Liver (tissue), 9 donors: ENCODE measurements around the gene PDLIM3. TPM values are rescaled to one million over a fixed set of nuclear protein-coding genes. Genes with fewer than 3 reads are reported as not detected.

ENCODE experiments used
- DNase-seq: peaks from one replicate; pipeline ENCODE4 v3.0.0-alpha.2; 2017; ENCODE audit warnings: low spot score
- H3K27ac ChIP-seq, 2 donors: one replicate each; pipeline ENCODE4 v1.7.0; 2013; ENCODE audit warnings: inconsistent platforms in 2 of 2, low read length in 2 of 2, control low read depth in 1 of 2, low read depth in 1 of 2, mild to moderate bottlenecking in 1 of 2
- H3K27me3 ChIP-seq, 4 donors: one replicate each; pipeline versions ENCODE4 v1.6.1 to v1.7.0; 2013; ENCODE audit warnings: low read length in 3 of 4, inconsistent platforms in 1 of 4, mild to moderate bottlenecking in 1 of 4, moderate library complexity in 1 of 4; ENCODE audit not compliant: control insufficient read depth in 4 of 4, insufficient read depth in 4 of 4
- H3K36me3 ChIP-seq, 4 donors: one replicate each; pipeline versions ENCODE4 v1.6.1 to v1.7.0; 2013; ENCODE audit warnings: low read length in 3 of 4, mild to moderate bottlenecking in 3 of 4, low read depth in 1 of 4, moderate library complexity in 1 of 4; ENCODE audit not compliant: control insufficient read depth in 4 of 4, insufficient read depth in 3 of 4
- H3K4me1 ChIP-seq, 4 donors: one replicate each; pipeline versions ENCODE4 v1.6.1 to v1.7.0; 2013; ENCODE audit warnings: low read length in 3 of 4, mild to moderate bottlenecking in 3 of 4, moderate library complexity in 1 of 4; ENCODE audit not compliant: control insufficient read depth in 4 of 4, insufficient read depth in 4 of 4
- H3K4me3 ChIP-seq, 3 donors: one replicate each; pipeline versions ENCODE4 v1.6.1 to v1.7.0; 2013; ENCODE audit warnings: low read length in 3 of 3, control low read depth in 1 of 3, low read depth in 1 of 3, mild to moderate bottlenecking in 1 of 3
- H3K9ac ChIP-seq, 2 donors: one replicate each; pipeline ENCODE4 v1.7.0; 2013; ENCODE audit warnings: low read length in 2 of 2, mild to moderate bottlenecking in 2 of 2, moderate library complexity in 2 of 2, control low read depth in 1 of 2, low read depth in 1 of 2
- H3K9me3 ChIP-seq, 4 donors: one replicate each; pipeline versions ENCODE4 v1.6.1 to v1.7.0; 2013; ENCODE audit warnings: low read length in 3 of 4; ENCODE audit not compliant: control insufficient read depth in 4 of 4
- ATF3 ChIP-seq: IDR thresholded peaks from 2 replicates; pipeline ENCODE4 v1.6.1; 2016; ENCODE audit warnings: antibody characterized with exemption
- EGR1 ChIP-seq, 2 donors: IDR thresholded peaks; 2 replicates each; pipeline ENCODE4 v1.6.1; 2016 to 2018; ENCODE audit warnings: antibody characterized with exemption in 2 of 2, low read depth in 2 of 2
- FOXA1 ChIP-seq: IDR thresholded peaks from 2 replicates; pipeline ENCODE4 v1.6.1; 2016; ENCODE audit warnings: antibody characterized with exemption
- FOXA2 ChIP-seq: IDR thresholded peaks from 2 replicates; pipeline ENCODE4 v1.6.1; 2016; ENCODE audit warnings: antibody characterized with exemption
- GABPA ChIP-seq, 2 donors: IDR thresholded peaks in 1 of 2; conservative IDR thresholded peaks in 1 of 2; 2 replicates each; pipeline ENCODE4 v1.6.1; 2016; ENCODE audit warnings: antibody characterized with exemption in 2 of 2, mild to moderate bottlenecking in 1 of 2, moderate library complexity in 1 of 2
- HNF4A ChIP-seq, 2 donors: conservative IDR thresholded peaks; 2 replicates each; pipeline ENCODE4 v1.6.1; 2016; ENCODE audit warnings: antibody characterized with exemption in 2 of 2, mild to moderate bottlenecking in 2 of 2
- HNF4G ChIP-seq: IDR thresholded peaks from 2 replicates; pipeline ENCODE4 v1.6.1; 2016; ENCODE audit warnings: antibody characterized with exemption
- JUND ChIP-seq, 2 donors: IDR thresholded peaks; 2 replicates each; pipeline ENCODE4 v1.6.1; 2016; ENCODE audit warnings: antibody characterized with exemption in 2 of 2
- MAX ChIP-seq: IDR thresholded peaks from 2 replicates; pipeline ENCODE4 v1.6.1; 2016; ENCODE audit warnings: antibody characterized with exemption
- NR2F2 ChIP-seq: IDR thresholded peaks from 2 replicates; pipeline ENCODE4 v1.6.1; 2016; ENCODE audit warnings: antibody characterized with exemption
- RAD21 ChIP-seq, 2 donors: IDR thresholded peaks; 2 replicates each; pipeline ENCODE4 v1.6.1; 2016; ENCODE audit warnings: antibody characterized with exemption in 2 of 2, mild to moderate bottlenecking in 2 of 2
- REST ChIP-seq: IDR thresholded peaks from 2 replicates; pipeline ENCODE4 v1.6.1; 2016; ENCODE audit warnings: antibody characterized with exemption, mild to moderate bottlenecking
- RXRA ChIP-seq, 2 donors: IDR thresholded peaks; 2 replicates each; pipeline ENCODE4 v1.6.1; 2017 to 2018; ENCODE audit warnings: antibody characterized with exemption in 2 of 2, mild to moderate bottlenecking in 1 of 2
- SP1 ChIP-seq: IDR thresholded peaks from 2 replicates; pipeline ENCODE4 v1.6.1; 2018; ENCODE audit warnings: antibody characterized with exemption, mild to moderate bottlenecking
- TAF1 ChIP-seq: conservative IDR thresholded peaks from 2 replicates; pipeline ENCODE4 v1.6.1; 2016; ENCODE audit warnings: antibody characterized with exemption, mild to moderate bottlenecking
- YY1 ChIP-seq: IDR thresholded peaks from 2 replicates; pipeline ENCODE4 v1.6.1; 2016; ENCODE audit warnings: antibody characterized with exemption, mild to moderate bottlenecking
- ZBTB33 ChIP-seq: IDR thresholded peaks from 2 replicates; pipeline ENCODE4 v1.6.1; 2016; ENCODE audit warnings: antibody characterized with exemption
- WGBS: extraction: QIAGEN DNeasy Blood & Tissue Kit; methylation state at CpG from one replicate; pipeline ENCODE4 v1.1.7; 2013; 5-methylcytosine and 5-hydroxymethylcytosine counted together
- polyA plus RNA-seq, 2 donors: library from polyadenylated mRNA; stranded (reverse) in 1 of 2; unstranded in 1 of 2; fragments of 200-250 nt in 1 of 2; fragments of >200 nt in 1 of 2; fragmentation: Nextera tagmentation in 1 of 2; extraction: Ambion mirVana in 1 of 2; gene quantifications; one replicate each; pipeline versions ENCODE4 v1.2.1 to v1.2.3, GENCODE V29; 2013 to 2015
- total RNA-seq, 2 donors: library from RNA; depleted of rRNA; stranded (reverse); fragments of >200 nt; gene quantifications; one replicate each; pipeline ENCODE4 v1.2.3, GENCODE V29; 2014
- donor health status: healthy.
- donor health status: healthy.
- donor health status: healthy.
- donor health status: healthy.
- donor health status: healthy.

Gene PDLIM3
- total and polyA plus RNA-seq, 4 donors = 0.58 to 8.8 (median 3.3) TPM

GRCh38 chr4:185548587-185548986 is 13.3 kb upstream of the PDLIM3 start:
- no peak for DNase-seq
- Histone ChIP-seq H3K4me3 (no peak overlapping the region), H3K27ac (no peak overlapping the region), H3K9ac (no peak overlapping the region), H3K36me3 (no peaks in the 10 kb centered on the region), H3K9me3 (no peaks in the 10 kb centered on the region), H3K4me1 (no peaks in the 10 kb centered on the region), H3K27me3 (no peaks in the 10 kb centered on the region)
- 96% methylated on average over 1 of the region's 1 CpG for WGBS
- TF ChIP-seq HNF4A (conservative IDR thresholded peaks at IDR 0.05) (no peak), EGR1 (IDR thresholded peaks at IDR 0.05; ENCODE audit: low read depth in 2 of 2) (no peak), RXRA (IDR thresholded peaks at IDR 0.05) (no peak), FOXA1 (no peak), NR2F2 (no peak), TAF1 (no peak), REST (no peak), HNF4G (no peak), YY1 (no peak), ATF3 (no peak), FOXA2 (no peak), MAX (no peak)

- Histone ChIP-seq H3K9me3 (no peaks in the 10 kb centered on the region), H3K27ac (no peak overlapping the region), H3K4me3 (no peak overlapping the region), H3K36me3 (no peaks in the 10 kb centered on the region), H3K4me1 (no peaks in the 10 kb centered on the region), H3K9ac (no peak overlapping the region), H3K27me3 (no peaks in the 10 kb centered on the region)
- 86% methylated on average over 6 of the region's 6 CpGs for WGBS
- no peak for DNase-seq
- no peak for TF ChIP-seq ZBTB33
- TF ChIP-seq FOXA1 = no peak
- no peak for TF ChIP-seq RXRA (IDR thresholded peaks at IDR 0.05)
- no peak for TF ChIP-seq HNF4G
- no peak for TF ChIP-seq FOXA2
- TF ChIP-seq HNF4A (conservative IDR thresholded peaks at IDR 0.05) = no peak
- no peak for TF ChIP-seq MAX
- no peak for TF ChIP-seq JUND (IDR thresholded peaks at IDR 0.05)
- TF ChIP-seq SP1 = no peak
- no peak for TF ChIP-seq EGR1 (IDR thresholded peaks at IDR 0.05; ENCODE audit: low read depth in 2 of 2)
- TF ChIP-seq TAF1 = no peak
- no peak for TF ChIP-seq NR2F2
- no peak for TF ChIP-seq GABPA (IDR thresholded peaks at IDR 0.05 in 1 of 2, conservative IDR thresholded peaks at IDR 0.05 in 1 of 2)
- no peak for TF ChIP-seq RAD21 (IDR thresholded peaks at IDR 0.05)
- no peak for TF ChIP-seq YY1
Observed at GRCh38 chr4:185546335-185546734, 11.0 kb upstream of the PDLIM3 start.
